ENCODE data around the gene MAGEF1.
"Not testable (repeated sequence)": the region's sequence is repeated elsewhere in the genome, so short reads cannot be mapped to it uniquely, and the experiment has no call there.

The MAGEF1 gene

GRCh38 chr3:184741798-184742675 lies 30.2 kb upstream of the MAGEF1 start:
- DNase-seq: no peak

GRCh38 chr3:184741259-184741556 lies 29.3 kb upstream of the MAGEF1 start:
- no peak for DNase-seq

GRCh38 chr3:184740509-184741258 lies 28.8 kb upstream of the MAGEF1 start:
- peak; percentile 6 to 22 for DNase-seq

- no peak for DNase-seq
Measured at GRCh38 chr3:184739594-184740505, 28.0 kb upstream of the MAGEF1 start.

- no peak for DNase-seq
Measured at GRCh38 chr3:184738982-184739381, 27.1 kb upstream of the MAGEF1 start.

- DNase-seq: no peak
Measured at GRCh38 chr3:184738506-184738890, 26.6 kb upstream of the MAGEF1 start.

- DNase-seq: no peak
Measured at GRCh38 chr3:184737641-184738505, 26.0 kb upstream of the MAGEF1 start.

- no peak for DNase-seq
Measured at GRCh38 chr3:184737063-184737462, 25.2 kb upstream of the MAGEF1 start.

- DNase-seq: no peak
Measured at GRCh38 chr3:184734903-184735701, 23.2 kb upstream of the MAGEF1 start.

GRCh38 chr3:184733971-184734608 lies 22.2 kb upstream of the MAGEF1 start:
- DNase-seq: no peak

- no peak for DNase-seq
Measured at GRCh38 chr3:184733181-184733580, 21.3 kb upstream of the MAGEF1 start.

- DNase-seq: no peak
Measured at GRCh38 chr3:184731786-184732537, 20.1 kb upstream of the MAGEF1 start.

GRCh38 chr3:184730924-184731323 lies 19.1 kb upstream of the MAGEF1 start:
- DNase-seq: no peak

- not testable (repeated sequence) for DNase-seq
Measured at GRCh38 chr3:184729154-184729553, 17.3 kb upstream of the MAGEF1 start.

GRCh38 chr3:184728010-184728527 lies 16.2 kb upstream of the MAGEF1 start:
- DNase-seq: no peak

GRCh38 chr3:184727357-184728009 lies 15.6 kb upstream of the MAGEF1 start:
- peak; percentile 37 to 56 for DNase-seq

GRCh38 chr3:184726497-184726896 lies 14.6 kb upstream of the MAGEF1 start:
- no peak for DNase-seq

GRCh38 chr3:184725176-184725719 lies 13.4 kb upstream of the MAGEF1 start:
- no peak for DNase-seq

- no peak for DNase-seq
Measured at GRCh38 chr3:184724699-184725098, 12.8 kb upstream of the MAGEF1 start.

All from activated CD4-positive, alpha-beta T cell treated with anti-CD3 and anti-CD28 coated beads, Interleukin-2, amount 50 U/mL, for 48 hours (primary cell).